GM19467 (cell line): ENCODE data around the gene TMC7.
A peak's percentile ranks its signal among the peaks of the same experiment; 100 is the strongest.

Experiments
- ATAC-seq: cut with Tn5 transposase; IDR thresholded peaks from one replicate; pipeline ENCODE4 v1.9.1; 2021; ENCODE audit warnings: mild to moderate bottlenecking, moderate library complexity; ENCODE audit not compliant: unreplicated experiment

Gene TMC7

DNA sequence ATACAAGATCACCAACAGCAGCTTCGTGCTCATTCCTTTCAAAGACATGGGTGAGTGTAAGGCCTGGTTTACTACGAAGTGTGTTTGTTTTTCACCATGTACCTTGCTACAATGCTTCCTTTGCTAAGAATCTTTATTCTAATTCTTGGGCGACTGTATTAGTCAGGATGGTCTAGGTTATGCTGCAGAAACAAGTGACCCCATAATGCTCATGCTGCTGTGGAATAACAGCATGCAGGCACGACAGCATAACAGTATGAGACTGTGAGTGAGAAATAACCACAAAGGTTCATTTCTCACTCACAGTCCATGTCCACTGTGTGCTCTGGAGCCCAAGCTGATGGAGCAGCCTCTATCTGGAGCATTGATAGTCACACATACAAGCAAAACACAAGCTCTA is 38.0 kb downstream of the TMC7 start:
- ATAC-seq = no peak

DNA sequence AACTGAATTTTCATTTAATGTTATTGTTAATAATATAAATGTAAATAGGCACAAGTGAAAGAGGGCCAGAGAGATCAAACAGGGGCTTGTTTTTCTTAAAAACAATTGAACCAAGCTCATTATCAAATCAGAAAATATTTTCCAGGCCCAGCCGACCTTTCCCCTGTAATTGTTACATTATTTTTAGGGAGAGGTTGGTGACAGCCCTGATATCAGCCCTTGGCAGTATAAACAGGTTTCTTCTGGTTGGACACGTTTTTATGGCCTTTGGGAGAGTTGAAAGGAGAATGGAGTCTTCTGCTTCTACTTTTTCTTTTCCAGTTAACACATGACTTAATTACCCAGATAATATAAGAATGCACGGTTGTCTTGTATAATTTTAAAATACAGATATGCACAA is 43.7 kb downstream of the TMC7 start:
- ATAC-seq = no peak

DNA sequence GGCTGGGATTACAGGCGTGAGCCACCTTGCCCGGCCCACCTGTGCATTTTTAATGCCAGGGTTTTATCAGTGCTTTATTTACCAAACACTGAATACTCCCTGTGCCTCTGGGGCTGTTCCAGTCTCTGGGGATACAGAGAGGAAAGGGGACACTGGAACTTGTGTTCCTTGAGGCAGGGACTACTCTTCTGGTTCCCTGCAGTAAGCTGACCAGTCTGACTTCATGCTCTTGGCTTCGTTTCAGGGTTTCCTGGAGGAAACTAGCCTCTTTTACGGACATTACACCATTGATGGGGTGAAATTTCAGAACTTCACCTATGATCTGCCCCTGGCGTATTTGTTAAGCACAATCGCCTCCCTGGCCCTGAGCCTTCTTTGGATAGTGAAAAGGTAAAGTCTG is 46.2 kb downstream of the TMC7 start:
- no peak for ATAC-seq

DNA sequence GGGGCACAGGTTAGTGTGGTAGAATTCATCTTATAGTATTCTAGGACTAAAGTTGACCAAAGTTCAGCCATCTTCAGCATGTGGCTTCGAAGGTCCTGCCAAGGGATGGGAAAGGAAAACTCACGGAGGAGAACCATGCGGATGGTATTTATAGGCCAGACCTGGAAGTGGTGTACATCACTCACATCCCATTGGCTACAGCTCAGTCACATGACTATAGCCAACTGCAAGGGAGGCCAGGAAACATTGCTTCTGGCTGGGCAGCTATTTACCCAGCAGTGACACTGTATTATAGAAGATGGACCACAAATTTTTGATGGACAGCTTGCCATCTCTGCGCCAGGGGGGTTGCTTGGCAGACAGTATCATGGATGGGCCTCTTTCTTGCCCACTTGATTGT is 48.0 kb downstream of the TMC7 start:
- ATAC-seq = no peak

DNA sequence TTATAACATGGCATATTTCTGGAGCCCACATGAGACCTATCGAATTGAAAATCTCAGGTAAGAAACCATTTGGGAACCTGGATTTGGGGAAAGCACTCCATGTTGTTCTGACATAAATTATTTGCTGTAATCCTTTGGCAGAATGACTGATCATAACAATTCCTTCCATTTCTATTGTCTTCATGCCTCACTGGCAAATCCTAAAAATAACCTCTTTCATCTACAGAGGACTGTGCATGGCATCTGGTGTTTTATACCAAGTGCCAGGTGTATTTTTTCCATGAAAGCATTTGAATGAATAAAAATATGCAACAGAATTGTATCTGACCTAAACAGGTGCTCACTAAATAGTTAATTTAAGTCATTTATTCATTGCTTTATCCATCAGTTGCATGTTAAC is 50.0 kb downstream of the TMC7 start:
- no peak for ATAC-seq

DNA sequence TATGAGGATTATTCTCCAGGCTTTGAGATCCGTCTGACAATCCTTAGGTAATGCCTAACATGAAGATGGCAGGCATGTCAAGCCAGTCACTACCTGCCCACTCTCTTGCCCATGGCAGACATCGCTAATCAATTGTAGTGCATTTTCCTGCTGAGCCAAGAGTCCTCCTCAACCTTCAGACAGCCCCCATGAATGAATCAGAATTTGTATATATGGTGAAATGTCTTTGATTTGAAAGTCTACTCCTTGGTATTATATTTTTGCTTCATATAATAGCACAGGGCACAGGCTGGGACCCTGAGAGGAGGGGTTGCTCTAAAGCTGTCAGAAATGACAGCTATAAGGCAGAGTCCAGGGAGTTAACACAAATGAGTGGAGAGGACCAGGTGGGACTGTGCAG is 56.7 kb downstream of the TMC7 start:
- ATAC-seq = no peak

DNA sequence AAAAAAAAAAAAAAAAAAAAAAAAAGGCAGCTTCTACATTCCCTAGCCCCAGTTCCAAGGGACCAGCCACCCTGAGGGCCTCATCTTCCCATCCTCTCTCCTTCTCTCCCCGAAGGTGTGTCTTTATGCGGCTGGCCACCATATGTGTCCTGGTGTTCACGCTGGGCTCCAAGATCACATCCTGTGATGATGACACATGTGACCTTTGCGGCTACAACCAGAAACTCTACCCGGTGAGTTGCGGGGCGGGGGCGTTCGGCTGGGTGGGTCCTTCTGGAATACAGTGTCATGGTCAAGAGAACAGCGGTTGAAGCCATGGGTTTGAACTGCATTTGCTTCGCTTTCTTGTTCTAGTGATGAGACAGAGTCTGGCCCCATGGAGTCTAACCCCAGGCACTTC is 61.0 kb downstream of the TMC7 start:
- no peak for ATAC-seq

DNA sequence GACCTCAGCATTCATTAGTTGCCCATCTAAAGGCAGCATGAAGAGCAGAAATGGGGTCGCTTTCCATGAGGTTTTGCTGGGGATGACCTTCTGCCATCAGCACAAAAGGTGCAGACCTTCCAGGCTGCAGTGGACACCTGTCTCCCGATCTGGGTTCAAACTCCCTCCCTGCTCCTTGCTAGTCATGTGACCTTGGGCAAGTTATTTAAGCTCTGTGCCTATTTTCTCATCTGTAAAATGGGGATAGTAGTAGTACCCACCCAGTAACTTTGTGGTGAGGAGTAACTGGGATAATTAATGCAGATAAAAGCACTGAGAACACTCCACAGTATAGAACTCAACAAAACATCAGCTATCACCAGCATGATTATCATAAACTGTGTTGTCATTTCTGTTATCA is 62.3 kb downstream of the TMC7 start:
- ATAC-seq = no peak

DNA sequence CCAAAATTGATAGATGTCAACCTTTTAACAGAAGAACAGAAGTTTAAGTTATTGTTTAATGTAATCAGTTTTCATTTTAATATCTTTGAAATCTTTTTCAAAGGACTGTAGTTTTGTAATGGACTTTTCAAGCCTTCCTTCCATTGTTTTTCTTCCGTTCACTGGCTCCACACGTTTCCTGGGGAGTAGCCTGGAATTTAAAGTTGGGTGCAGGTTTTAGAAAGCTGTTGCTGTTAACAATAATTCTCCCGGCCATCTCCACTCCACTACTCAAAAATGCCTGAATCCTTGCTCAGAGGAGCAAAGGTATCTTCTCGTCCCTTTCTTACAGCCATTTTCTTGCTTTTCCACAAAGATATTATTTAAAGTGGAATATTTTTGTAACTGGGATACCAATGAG is 79.0 kb downstream of the TMC7 start:
- ATAC-seq = no peak

DNA sequence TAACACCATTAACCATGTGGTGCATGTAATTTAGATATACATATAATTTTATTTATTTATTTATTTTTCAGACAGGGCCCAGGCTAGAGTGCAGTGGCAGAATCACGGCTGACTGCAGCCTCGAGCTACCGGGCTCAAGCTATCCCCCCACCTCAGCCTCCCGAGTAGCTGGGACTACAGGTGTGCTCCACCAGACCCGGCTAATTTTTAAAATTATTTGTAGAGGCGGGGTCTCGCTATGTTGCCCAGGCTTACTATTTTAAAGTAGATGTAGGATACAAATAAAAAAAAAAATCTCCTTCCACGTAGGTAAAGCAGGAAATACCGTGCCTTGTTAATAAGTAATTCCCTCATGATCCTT is 83.2 kb downstream of the TMC7 start:
- no peak for ATAC-seq

DNA sequence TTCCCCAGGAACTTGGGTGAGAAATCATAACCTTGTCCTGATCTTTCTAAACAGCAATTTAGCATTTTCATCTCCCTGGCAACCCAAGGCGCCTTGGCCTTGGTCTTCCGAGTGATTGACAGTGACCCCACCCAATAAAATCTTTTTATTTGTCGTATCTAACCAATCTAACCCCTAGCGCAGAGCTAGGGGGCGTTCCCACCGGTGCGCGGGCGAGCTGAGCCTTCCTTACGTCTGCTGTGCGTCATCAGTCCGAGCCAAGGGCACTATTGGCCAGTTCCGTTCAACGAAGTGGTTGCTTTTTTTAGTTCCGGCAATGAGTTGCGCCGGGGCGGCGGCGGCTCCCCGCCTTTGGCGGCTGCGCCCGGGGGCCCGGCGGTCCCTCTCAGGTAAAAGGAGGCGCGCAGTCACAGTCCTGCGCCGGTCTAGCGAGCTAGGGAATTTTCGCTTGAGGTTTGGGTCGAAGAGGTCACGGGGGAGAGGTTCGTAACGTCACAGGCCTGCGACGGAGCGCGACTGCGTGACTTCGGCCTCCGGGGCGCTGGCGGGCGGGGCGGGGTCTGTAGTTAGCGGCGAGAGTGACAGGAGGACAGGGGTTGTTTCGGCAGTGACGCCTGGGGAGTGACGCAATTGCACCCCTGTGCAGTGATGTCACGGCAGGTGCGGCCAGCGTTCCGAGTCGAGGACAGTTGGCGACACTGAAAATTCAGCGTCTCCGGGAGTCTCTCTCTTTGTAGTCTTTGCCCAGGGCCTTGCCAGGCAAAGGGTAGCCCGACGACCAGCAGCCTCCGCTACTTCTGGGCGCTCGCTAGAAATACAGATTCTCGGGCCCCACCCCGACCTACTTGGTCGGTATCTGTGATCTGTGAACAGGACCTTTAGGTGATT is 83.9 kb downstream of the TMC7 start, which contains the start of gene COQ7:
TSS of gene COQ7 (plus strand) at position 266 of the 888 bp plus-strand sequence. CDS start at position 317, 51 bp downstream.
- peak; percentile 88 for ATAC-seq

DNA sequence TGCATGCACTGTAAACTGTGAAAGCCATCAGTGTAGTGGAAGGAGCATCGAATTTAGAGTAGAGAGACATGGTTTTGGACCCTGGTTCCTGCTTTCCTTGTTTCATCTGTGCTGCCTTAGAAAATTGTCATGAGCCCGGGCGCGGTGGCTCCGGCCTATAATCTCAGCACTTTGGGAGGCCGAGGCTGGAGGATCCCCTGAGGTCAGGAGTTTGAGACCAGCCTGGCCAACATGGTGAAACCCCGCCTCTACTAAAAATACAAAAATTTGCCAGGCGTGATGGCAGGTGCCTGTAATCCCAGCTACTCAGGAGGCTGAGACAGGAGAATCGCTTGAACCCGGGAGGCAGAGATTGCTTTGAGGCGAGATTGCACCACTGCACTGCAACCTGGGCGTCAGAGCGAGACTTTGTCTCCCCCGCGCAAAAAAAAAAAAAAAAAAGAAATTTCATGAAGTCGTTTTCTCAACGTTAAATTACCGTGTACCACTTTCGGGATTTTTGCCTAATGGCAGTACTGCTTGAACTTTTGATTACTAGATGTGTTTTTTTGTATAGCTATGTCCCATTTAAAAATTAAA is 84.6 kb downstream of the TMC7 start:
- no peak for ATAC-seq

DNA sequence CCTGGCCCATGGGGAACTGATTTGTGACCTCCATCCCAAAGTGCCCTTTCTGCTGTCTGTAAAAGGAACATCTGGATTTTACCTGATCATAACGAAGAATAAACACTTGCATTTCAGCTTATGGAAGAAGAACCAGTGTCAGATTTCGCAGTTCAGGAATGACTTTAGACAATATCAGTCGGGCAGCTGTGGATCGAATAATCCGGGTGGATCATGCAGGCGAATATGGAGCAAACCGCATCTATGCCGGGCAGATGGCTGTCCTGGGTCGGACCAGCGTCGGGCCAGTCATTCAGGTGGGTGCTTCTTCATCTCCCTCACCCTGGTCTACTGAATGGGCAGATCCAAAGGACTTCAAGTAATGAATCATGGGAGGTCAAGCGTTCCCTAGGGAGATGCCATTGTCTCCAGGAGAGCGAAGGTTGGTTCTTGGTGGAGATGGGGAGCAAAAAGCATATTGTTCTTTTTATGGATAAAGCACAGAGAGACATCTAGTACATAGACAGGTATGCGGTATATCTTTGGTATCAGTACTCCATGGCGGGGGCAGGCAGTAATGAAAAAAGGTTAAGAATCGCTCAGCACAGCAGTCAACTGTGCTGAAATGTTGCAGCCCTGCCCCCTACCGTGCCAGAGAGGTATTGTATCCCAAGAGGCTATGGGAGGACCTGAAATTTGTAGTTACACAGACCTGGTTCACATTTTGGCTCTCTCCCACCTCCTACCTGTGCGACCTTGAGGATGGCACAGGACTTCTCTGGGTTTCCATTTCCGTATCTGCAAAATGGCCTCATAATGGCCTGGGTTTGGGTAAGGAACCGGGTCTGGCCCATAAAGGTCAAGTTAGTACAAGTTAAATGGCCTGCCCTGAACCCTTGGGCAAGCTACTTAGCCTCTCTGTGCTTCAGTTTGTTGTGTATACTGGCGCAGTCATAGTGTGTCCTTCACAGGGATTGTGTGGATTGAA is 88.4 kb downstream of the TMC7 start:
- ATAC-seq = no peak

DNA sequence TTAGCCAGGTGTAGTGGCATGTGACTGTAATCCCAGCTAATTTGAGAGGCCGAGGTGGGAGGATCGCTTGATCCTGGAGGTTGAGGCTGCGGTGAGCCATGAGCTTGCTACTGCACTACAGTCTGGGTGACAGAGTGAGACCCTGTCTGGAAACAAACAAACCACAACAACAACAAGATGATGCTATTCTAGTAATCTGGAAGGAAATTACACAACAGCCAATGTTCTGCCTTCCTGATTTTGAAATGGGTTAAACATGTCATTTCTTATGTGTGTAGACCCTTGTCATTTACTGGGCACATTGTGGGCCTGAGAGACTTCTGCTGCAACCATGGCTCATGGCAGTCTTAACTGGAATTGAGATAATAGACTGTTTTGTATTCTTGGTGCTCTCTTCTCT is 89.6 kb downstream of the TMC7 start:
- ATAC-seq = no peak

DNA sequence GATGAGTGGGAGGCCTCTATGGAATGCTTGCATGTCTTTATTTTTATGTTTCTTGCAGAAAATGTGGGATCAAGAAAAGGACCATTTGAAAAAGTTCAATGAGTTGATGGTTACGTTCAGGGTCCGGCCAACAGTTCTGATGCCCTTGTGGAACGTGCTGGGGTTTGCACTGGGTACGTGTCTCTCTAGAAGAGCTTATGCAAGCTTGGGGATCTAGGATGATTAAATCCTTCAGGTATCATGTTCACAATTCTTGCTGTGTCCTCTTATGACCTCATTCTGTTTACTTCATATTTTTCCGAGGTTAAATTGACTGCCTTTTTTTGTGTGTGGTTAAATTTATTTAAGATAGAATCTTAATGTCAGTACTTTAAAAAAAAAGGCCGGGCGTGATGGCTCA is 90.1 kb downstream of the TMC7 start:
- ATAC-seq = no peak

DNA sequence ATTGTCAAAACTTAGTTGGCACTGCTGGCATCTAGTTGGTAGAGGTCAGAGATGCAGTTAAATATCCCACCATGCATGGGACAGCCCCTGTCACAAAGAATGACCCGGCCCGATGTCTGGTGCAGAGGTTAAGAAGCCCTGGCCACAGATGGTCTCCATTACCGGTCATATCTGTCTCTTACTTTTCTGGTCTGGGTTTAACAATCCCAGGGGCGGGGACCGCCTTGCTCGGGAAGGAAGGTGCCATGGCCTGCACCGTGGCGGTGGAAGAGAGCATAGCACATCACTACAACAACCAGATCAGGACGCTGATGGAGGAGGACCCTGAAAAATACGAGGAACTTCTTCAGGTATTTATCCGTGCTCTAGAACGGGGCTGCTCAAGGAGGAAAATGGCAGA is 91.8 kb downstream of the TMC7 start:
- no peak for ATAC-seq

DNA sequence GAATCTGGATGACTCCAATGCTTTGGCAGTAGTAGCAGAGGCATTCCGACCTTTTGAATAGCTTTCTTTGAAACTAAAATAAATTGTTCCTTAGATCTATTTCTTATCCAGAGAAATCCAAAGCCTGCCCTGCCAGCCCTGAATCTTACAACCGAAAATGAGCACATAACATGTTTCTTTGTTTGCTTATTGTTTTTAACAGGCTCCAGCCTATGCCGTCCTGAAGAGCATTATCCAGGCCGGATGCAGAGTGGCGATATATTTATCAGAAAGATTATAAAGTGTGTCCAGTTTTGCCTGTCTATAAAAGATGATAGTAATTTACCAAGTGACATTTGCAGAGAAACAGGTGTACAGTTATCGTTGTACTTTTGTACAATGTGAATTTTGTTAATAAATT is 94.1 kb downstream of the TMC7 start:
- ATAC-seq = no peak

DNA sequence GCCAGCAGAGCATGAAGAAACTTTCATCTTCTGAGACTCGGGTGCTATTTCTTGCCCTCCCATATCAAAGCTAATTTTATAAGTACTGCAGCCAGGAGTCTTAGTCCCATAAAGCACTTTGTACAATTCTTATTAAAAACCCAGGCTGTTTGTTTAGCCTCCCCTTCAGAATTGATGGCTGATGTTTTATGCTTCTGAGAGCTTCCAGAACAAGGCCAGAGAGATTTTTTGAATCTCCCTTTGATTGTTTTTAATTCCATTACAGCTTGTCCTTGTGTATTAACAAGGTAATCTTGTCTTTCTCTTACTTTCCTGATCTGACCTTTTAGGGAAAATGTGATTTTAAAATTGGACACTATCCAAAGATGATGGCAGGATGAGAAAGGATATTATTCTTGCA is 99.9 kb downstream of the TMC7 start:
- ATAC-seq = no peak

DNA sequence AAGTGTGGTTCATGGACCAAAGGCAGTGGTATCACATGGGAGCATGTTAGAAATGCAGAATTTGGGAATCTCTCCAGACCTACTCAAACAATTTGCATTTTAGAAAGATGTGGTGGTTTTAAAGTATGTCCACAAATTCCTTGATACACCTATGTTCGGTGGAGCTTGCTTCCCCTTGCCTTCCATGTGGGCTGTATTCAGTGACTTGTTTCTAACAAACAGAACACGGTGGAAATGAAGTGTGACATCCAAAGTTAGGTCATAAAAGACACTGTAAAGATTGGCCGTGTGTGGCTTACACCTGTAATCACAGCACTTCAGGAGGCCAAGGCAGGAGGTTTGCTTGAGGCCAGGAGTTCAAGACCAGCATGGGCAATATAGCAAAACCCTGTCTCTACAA is 100.4 kb downstream of the TMC7 start:
- no peak for ATAC-seq

DNA sequence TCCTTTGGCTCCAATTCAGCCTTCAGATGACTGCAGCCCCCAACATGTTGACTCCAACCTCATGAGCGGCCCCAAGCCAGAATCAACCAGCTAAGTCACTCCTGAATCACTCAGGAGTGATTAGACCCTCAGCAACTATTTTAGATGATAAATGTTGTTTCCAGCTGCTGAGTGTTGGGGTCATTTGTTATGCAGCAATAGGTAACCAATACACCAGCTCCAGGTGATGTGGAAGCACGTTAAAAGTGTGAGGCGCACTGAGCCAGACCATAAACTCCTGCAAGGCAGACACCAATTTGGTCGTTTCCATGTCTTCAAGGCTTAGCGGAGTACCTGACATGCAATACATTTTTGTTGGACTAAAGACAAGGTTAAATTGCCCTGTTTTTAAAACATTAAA is 101.1 kb downstream of the TMC7 start:
- no peak for ATAC-seq

DNA sequence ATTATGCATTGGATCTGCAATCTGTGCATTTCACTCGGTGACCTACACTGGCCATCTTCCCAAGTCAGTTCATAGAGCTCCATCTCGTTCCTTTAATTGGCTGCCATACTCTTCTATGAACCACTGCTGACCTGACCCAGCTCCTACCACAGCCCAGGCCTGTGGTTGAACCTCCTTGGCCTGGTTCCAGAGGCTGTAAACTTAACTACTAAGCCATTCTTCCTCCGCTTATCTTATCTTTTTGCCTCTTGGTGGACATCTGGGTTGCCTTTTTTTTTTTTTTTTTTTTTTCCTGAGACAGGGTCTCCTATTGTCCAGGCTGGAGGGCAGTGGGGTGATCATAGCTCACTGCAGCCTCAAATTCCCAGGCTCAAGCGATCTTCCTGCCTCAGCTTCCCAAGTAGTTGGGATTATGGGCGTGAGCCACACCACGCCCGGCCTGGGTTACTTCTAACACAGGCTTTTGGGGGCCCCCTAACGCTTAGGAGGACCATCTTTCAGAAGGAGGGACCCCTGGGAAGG is 102.0 kb downstream of the TMC7 start:
- ATAC-seq = no peak
